GM21737 (cell line): ENCODE results near the gene SYN1.
"Not testable (repeated sequence)": the region's sequence is repeated elsewhere in the genome, so short reads cannot be mapped to it uniquely, and the experiment has no call there.

Source experiments
- ATAC-seq: cut with Tn5 transposase; IDR thresholded peaks from one replicate; pipeline ENCODE4 v1.9.1; 2021; ENCODE audit warnings: mild to moderate bottlenecking, moderate library complexity; ENCODE audit not compliant: unreplicated experiment

The SYN1 gene

GRCh38 chrX:47603125-47603524 is 16.5 kb downstream of the SYN1 start:
- ATAC-seq, result not testable (repeated sequence)

- ATAC-seq, result no peak
Observed at GRCh38 chrX:47597222-47597621, 22.4 kb downstream of the SYN1 start.

- no peak for ATAC-seq
Observed at GRCh38 chrX:47596256-47596655, 23.4 kb downstream of the SYN1 start.

- ATAC-seq, result no peak
Observed at GRCh38 chrX:47595716-47596251, 23.9 kb downstream of the SYN1 start.

GRCh38 chrX:47593522-47593921 is 26.1 kb downstream of the SYN1 start:
- ATAC-seq, result no peak

- no peak for ATAC-seq
Observed at GRCh38 chrX:47590984-47591383, 28.7 kb downstream of the SYN1 start.

GRCh38 chrX:47587906-47588735 is 31.5 kb downstream of the SYN1 start:
- ATAC-seq, result no peak

- no peak for ATAC-seq
Observed at GRCh38 chrX:47587091-47587891, 32.4 kb downstream of the SYN1 start.

GRCh38 chrX:47586043-47586787 is 33.4 kb downstream of the SYN1 start:
- ATAC-seq, result no peak

GRCh38 chrX:47585273-47585672 is 34.4 kb downstream of the SYN1 start:
- no peak for ATAC-seq

GRCh38 chrX:47584714-47585113 is 34.9 kb downstream of the SYN1 start:
- no peak for ATAC-seq

- ATAC-seq, result no peak
Observed at GRCh38 chrX:47583240-47583861, 36.3 kb downstream of the SYN1 start.

GRCh38 chrX:47581731-47582647 is 37.7 kb downstream of the SYN1 start, which contains the start of gene TIMP1:
TSS of gene TIMP1 (plus strand) at chrX:47582436. CDS start at chrX:47583416, 980 bp downstream.
- peak; percentile 89 for ATAC-seq

GRCh38 chrX:47579537-47579936 is 40.1 kb downstream of the SYN1 start:
- ATAC-seq, result no peak

- no peak for ATAC-seq
Observed at GRCh38 chrX:47578692-47579091, 41.0 kb downstream of the SYN1 start.

GRCh38 chrX:47577901-47578300 is 41.8 kb downstream of the SYN1 start:
- ATAC-seq, result no peak

GRCh38 chrX:47577424-47577823 is 42.2 kb downstream of the SYN1 start:
- no peak for ATAC-seq

GRCh38 chrX:47576021-47576898 is 43.4 kb downstream of the SYN1 start:
- ATAC-seq, result no peak
